Tibial nerve (tissue), 4 donors: ENCODE measurements around the gene LINC00237. TPM values are rescaled to one million over a fixed set of nuclear protein-coding genes. Genes with fewer than 3 reads are reported as not detected.

Experiments
- DNase-seq, 2 donors: peaks; one replicate each; pipeline ENCODE4 v3.0.0-alpha.2; 2019; ENCODE audit warnings: low spot score in 2 of 2
- H3K27ac ChIP-seq, 4 donors: fragments of 200-600 bp; sonication (generic) in 3 of 4; one replicate each; pipeline ENCODE4 v1.5.1; 2017 to 2019; ENCODE audit warnings: mild to moderate bottlenecking in 1 of 4
- H3K27me3 ChIP-seq, 2 donors: fragments of 200-600 bp; sonication (generic) in 1 of 2; one replicate each; pipeline versions ENCODE4 v1.5.1 to v1.6.0; 2017 to 2019
- H3K36me3 ChIP-seq, 3 donors: fragments of 200-600 bp; sonication (generic); one replicate each; pipeline ENCODE4 v1.5.1; 2018 to 2019
- H3K4me1 ChIP-seq, 4 donors: fragments of 200-600 bp; sonication (generic) in 3 of 4; one replicate each; pipeline ENCODE4 v1.5.1; 2017 to 2019
- H3K4me3 ChIP-seq, 4 donors: fragments of 200-600 bp; sonication (generic) in 3 of 4; one replicate each; pipeline ENCODE4 v1.5.1; 2017 to 2019; ENCODE audit warnings: mild to moderate bottlenecking in 1 of 4, moderate library complexity in 1 of 4
- H3K9me3 ChIP-seq, 4 donors: fragments of 200-600 bp; sonication (generic) in 3 of 4; one replicate each; pipeline ENCODE4 v1.5.1; 2017 to 2019
- EP300 ChIP-seq, 2 donors: sonication (generic); formaldehyde crosslinking; IDR thresholded peaks; one replicate each; pipeline ENCODE4 v1.6.1; 2017; ENCODE audit warnings: antibody characterized with exemption in 2 of 2, mild to moderate bottlenecking in 1 of 2
- POLR2A ChIP-seq, 2 donors: fragments of 450-650 bp; IDR thresholded peaks; one replicate each; pipeline ENCODE4 v1.6.1; 2017; ENCODE audit warnings: antibody characterized with exemption in 2 of 2, mild to moderate bottlenecking in 2 of 2, moderate library complexity in 2 of 2
- WGBS, 2 donors: methylation state at CpG; one replicate each; pipeline ENCODE4 v1.1.5; 2018; 5-methylcytosine and 5-hydroxymethylcytosine counted together
- total RNA-seq, 4 donors: library from RNA; depleted of rRNA; stranded (reverse); fragments of >200 nt; gene quantifications; one replicate each; pipeline ENCODE4 v1.1.0, GENCODE V29; 2016
- TF ChIP-seq, protein P1 (sequence below), 5 experiments: fragments of 200-600 bp in 3 of 5; fragments of 450-650 bp in 2 of 5; sonication (generic) in 3 of 5; IDR thresholded peaks; one replicate each; pipeline ENCODE4 v1.5.1; 2016 to 2019; ENCODE audit warnings: antibody characterized with exemption in 5 of 5, mild to moderate bottlenecking in 3 of 5, moderate library complexity in 2 of 5

LINC00237 gene
- total RNA-seq, 4 donors from 2014 or later = not detected

DNA sequence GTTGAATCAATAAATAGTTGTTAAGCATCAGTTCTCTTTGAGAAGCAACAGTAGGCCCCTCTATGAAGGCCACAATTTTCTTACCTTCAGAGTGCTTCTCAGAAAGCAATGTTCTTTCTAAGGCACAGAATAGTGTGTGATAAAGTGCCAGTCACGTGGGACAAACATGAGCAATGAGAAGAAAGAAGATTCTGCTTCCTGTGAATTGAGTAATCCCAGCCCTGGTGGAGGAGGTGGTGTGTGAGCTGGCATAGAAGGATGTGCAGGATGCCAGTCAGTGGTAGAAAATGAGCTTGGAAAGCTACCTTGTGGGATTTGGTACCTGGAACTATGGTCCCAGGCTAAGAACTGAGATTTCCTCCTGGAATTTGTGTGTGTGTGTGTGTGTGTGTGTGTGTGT lies 41.4 kb upstream of the LINC00237 start:
- Histone ChIP-seq H3K27me3 (no peaks in the 10 kb centered on the region), H3K27ac (no peak overlapping the region), H3K9me3 (no peaks in the 10 kb centered on the region), H3K36me3 (peaks cover 0 to 42% (median 7%) of the 10 kb centered on the region in 3 donors), H3K4me1 (no peaks in the 10 kb centered on the region), H3K4me3 (no peak overlapping the region)
- 54 to 86% methylated on average over 1 of the region's 1 CpG for WGBS, 2 donors
- no peak for DNase-seq
- TF ChIP-seq, protein P1, sequence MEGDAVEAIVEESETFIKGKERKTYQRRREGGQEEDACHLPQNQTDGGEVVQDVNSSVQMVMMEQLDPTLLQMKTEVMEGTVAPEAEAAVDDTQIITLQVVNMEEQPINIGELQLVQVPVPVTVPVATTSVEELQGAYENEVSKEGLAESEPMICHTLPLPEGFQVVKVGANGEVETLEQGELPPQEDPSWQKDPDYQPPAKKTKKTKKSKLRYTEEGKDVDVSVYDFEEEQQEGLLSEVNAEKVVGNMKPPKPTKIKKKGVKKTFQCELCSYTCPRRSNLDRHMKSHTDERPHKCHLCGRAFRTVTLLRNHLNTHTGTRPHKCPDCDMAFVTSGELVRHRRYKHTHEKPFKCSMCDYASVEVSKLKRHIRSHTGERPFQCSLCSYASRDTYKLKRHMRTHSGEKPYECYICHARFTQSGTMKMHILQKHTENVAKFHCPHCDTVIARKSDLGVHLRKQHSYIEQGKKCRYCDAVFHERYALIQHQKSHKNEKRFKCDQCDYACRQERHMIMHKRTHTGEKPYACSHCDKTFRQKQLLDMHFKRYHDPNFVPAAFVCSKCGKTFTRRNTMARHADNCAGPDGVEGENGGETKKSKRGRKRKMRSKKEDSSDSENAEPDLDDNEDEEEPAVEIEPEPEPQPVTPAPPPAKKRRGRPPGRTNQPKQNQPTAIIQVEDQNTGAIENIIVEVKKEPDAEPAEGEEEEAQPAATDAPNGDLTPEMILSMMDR (IDR thresholded peaks at IDR 0.05) = no peak
- no peak for TF ChIP-seq EP300 (IDR thresholded peaks at IDR 0.05)
- TF ChIP-seq POLR2A (IDR thresholded peaks at IDR 0.05) = no peak

DNA sequence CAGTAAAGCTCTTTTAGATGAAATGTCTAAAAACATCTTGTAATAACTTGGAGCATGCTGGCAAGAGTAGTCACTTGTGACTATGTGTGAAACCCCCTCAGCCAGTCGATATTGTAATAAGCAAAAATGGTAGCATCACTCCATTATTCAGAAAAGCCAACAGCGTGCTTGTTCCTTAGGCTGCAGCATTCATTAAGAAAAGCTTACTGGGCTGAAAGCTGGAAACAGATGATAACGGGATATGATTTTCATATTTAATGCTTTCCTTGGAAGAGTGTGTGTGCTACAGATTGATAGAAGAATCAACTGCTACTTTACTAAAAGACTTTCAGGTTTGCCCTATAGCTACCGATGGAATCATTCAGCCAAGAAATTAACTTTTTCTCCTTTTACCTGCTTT lies 40.1 kb upstream of the LINC00237 start:
- TF ChIP-seq POLR2A (IDR thresholded peaks at IDR 0.05) (no peak), EP300 (IDR thresholded peaks at IDR 0.05) (no peak)
- TF ChIP-seq, protein P1 (IDR thresholded peaks at IDR 0.05) = no peak
- Histone ChIP-seq H3K27ac (no peak overlapping the region), H3K4me3 (no peak overlapping the region), H3K4me1 (no peaks in the 10 kb centered on the region), H3K27me3 (no peaks in the 10 kb centered on the region), H3K36me3 (peaks cover 0 to 51% (median 7%) of the 10 kb centered on the region in 3 donors), H3K9me3 (no peaks in the 10 kb centered on the region)
- DNase-seq = no peak
- WGBS, 2 donors = 90 to 96% methylated on average over 4 of the region's 4 CpGs

DNA sequence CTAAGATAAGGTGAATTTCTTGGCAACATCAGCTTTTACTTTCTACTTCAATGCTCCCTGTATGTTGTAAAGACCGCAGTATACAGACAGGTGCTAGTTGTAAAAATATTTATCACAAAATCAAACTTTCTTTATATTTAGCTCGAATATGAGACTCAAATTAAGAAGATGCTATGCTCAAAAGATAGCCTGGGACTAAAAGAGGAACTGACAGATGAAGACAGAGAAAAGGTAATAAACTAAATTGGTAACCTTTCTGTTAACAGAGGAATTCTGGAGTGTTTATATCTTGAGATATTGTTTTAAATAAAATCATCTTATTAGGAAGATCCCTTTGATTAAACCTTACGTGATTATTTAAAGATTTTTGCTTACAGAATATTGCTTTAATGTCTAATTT lies 39.3 kb upstream of the LINC00237 start:
- WGBS, 2 donors = 89 to 91% methylated on average over 3 of the region's 3 CpGs
- Histone ChIP-seq H3K27ac (no peak overlapping the region), H3K27me3 (no peaks in the 10 kb centered on the region), H3K4me1 (no peaks in the 10 kb centered on the region), H3K9me3 (no peaks in the 10 kb centered on the region), H3K36me3 (peaks cover 0 to 55% (median 7%) of the 10 kb centered on the region in 3 donors), H3K4me3 (no peak overlapping the region)
- TF ChIP-seq EP300 (IDR thresholded peaks at IDR 0.05) (no peak), POLR2A (IDR thresholded peaks at IDR 0.05) (no peak)
- TF ChIP-seq, protein P1 (IDR thresholded peaks at IDR 0.05) = no peak
- DNase-seq = no peak

DNA sequence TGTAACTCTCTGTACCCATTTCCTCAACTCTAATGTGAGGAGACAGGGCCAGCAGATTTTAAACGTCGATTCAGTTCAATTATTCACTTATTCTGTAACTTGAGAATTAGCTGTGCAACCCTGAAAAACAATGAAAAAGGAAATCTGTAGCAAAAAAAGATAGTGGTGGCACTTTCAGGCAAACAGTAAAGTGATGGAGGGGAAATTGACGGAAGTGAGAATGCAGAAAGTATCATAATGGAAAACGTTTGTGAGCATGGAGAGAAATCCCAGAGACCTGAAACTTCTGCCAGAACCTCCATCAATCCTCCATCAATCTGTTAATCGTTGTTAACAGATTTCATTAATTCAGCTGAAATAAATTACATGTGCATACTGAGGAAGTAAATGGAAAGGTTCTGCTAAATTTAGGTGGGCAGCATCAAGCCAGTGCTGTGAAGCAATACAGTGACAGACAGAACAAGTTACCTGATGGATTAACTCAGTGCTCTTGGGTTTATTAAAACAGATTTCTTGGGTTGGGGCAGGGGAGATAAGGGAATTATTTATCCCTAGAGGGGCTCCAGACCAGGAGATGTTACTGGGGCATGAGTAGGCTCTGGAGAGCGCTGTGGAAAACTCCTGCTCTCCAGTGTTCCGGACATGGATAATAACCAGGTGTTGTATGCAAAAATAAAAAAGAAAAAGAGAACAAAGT lies 37.2 kb upstream of the LINC00237 start:
- Histone ChIP-seq H3K9me3 (no peaks in the 10 kb centered on the region), H3K4me3 (no peak overlapping the region), H3K36me3 (peaks cover 0 to 47% (median 0%) of the 10 kb centered on the region in 3 donors), H3K27ac (no peak overlapping the region), H3K27me3 (no peaks in the 10 kb centered on the region), H3K4me1 (no peaks in the 10 kb centered on the region)
- no peak for DNase-seq
- TF ChIP-seq POLR2A (IDR thresholded peaks at IDR 0.05) (no peak), EP300 (IDR thresholded peaks at IDR 0.05) (no peak)
- TF ChIP-seq, protein P1 (IDR thresholded peaks at IDR 0.05) = no peak
- WGBS, 2 donors = 89 to 90% methylated on average over 7 of the region's 7 CpGs

DNA sequence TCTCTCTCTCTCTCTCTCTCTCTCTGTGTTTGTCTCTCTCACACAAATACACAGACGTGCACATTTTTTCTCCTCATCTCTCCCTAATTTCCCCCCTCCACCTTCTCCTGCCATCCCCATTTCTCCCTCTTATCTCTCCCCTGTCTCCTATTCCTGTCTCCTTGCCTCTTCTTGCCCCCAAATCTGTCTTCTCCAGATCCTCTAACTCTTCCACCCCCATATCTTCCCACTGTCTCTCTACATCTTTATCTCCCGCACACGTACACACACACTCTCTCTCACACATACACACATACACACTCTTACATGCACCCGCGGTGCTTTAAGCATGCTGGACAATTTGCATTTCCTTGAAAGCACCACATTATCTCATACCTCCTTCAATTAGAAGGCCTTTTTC lies 35.7 kb upstream of the LINC00237 start:
- Histone ChIP-seq H3K4me1 (no peaks in the 10 kb centered on the region), H3K27me3 (no peaks in the 10 kb centered on the region), H3K4me3 (no peak overlapping the region), H3K27ac (no peak overlapping the region), H3K9me3 (no peaks in the 10 kb centered on the region), H3K36me3 (peaks cover 0 to 49% (median 0%) of the 10 kb centered on the region in 3 donors)
- WGBS, 2 donors = 71 to 85% methylated on average over 5 of the region's 5 CpGs
- TF ChIP-seq POLR2A (IDR thresholded peaks at IDR 0.05) (no peak), EP300 (IDR thresholded peaks at IDR 0.05) (no peak)
- TF ChIP-seq, protein P1 (IDR thresholded peaks at IDR 0.05) = no peak
- no peak for DNase-seq
